ENCODE results near the gene ARHGAP31. TPM values are rescaled to one million over a fixed set of nuclear protein-coding genes. Genes with fewer than 3 reads are reported as not detected.
"Not testable (repeated sequence)": the region's sequence is repeated elsewhere in the genome, so short reads cannot be mapped to it uniquely, and the experiment has no call there.

Gene ARHGAP31
- total RNA-seq, 1 donor from 2014 or later, result 6.3 TPM

GRCh38 chr3:119258915-119259314 lies 35.3 kb upstream of the ARHGAP31 start:
- H3K4me3 Mint-ChIP-seq, result no peak overlapping the region
- H3K4me1 Mint-ChIP-seq, result no peaks in the 10 kb centered on the region
- TF ChIP-seq CTCF (conservative IDR thresholded peaks at IDR 0.05), result no peak
- no peaks in the 10 kb centered on the region for H3K27me3 Mint-ChIP-seq (ENCODE audit: low read depth)
- H3K36me3 Mint-ChIP-seq (ENCODE audit: low read depth), result no peaks in the 10 kb centered on the region
- no peaks in the 10 kb centered on the region for H3K9me3 Mint-ChIP-seq
- no peak for DNase-seq (ENCODE audit: low read depth, low spot score)
- no peak overlapping the region for H3K27ac Mint-ChIP-seq (ENCODE audit: unreplicated experiment)

GRCh38 chr3:119259821-119260220 lies 34.4 kb upstream of the ARHGAP31 start:
- no peak for DNase-seq (ENCODE audit: low read depth, low spot score)
- H3K27ac Mint-ChIP-seq (ENCODE audit: unreplicated experiment), result no peak overlapping the region
- no peaks in the 10 kb centered on the region for H3K36me3 Mint-ChIP-seq (ENCODE audit: low read depth)
- H3K27me3 Mint-ChIP-seq (ENCODE audit: low read depth), result no peaks in the 10 kb centered on the region
- H3K9me3 Mint-ChIP-seq, result no peaks in the 10 kb centered on the region
- no peaks in the 10 kb centered on the region for H3K4me1 Mint-ChIP-seq
- H3K4me3 Mint-ChIP-seq, result no peak overlapping the region
- TF ChIP-seq CTCF (conservative IDR thresholded peaks at IDR 0.05), result no peak

GRCh38 chr3:119261055-119261454 lies 33.1 kb upstream of the ARHGAP31 start:
- no peak overlapping the region for H3K4me3 Mint-ChIP-seq
- H3K4me1 Mint-ChIP-seq, result no peaks in the 10 kb centered on the region
- no peak for DNase-seq (ENCODE audit: low read depth, low spot score)
- no peaks in the 10 kb centered on the region for H3K27me3 Mint-ChIP-seq (ENCODE audit: low read depth)
- H3K36me3 Mint-ChIP-seq (ENCODE audit: low read depth), result no peaks in the 10 kb centered on the region
- no peak overlapping the region for H3K27ac Mint-ChIP-seq (ENCODE audit: unreplicated experiment)
- TF ChIP-seq CTCF (conservative IDR thresholded peaks at IDR 0.05), result no peak
- no peaks in the 10 kb centered on the region for H3K9me3 Mint-ChIP-seq

- Mint-ChIP-seq H3K27ac (ENCODE audit: unreplicated experiment) (peak overlapping the region; percentile 54), H3K9me3 (peaks cover 14% of the 10 kb centered on the region)
- H3K27me3 Mint-ChIP-seq (ENCODE audit: low read depth); DNase-seq (ENCODE audit: low read depth, low spot score); H3K36me3 Mint-ChIP-seq (ENCODE audit: low read depth); H3K4me3 Mint-ChIP-seq; H3K4me1 Mint-ChIP-seq: not testable (repeated sequence)
These were observed 24.0 kb upstream of the ARHGAP31 start for GRCh38 chr3:119270212-119270611.

- Mint-ChIP-seq H3K27ac (ENCODE audit: unreplicated experiment) (no peak overlapping the region), H3K4me3 (no peak overlapping the region), H3K36me3 (ENCODE audit: low read depth) (peaks cover 3% of the 10 kb centered on the region), H3K4me1 (peaks cover 27% of the 10 kb centered on the region), H3K9me3 (peaks cover 6% of the 10 kb centered on the region), H3K27me3 (ENCODE audit: low read depth) (peaks cover 2% of the 10 kb centered on the region)
- TF ChIP-seq CTCF (conservative IDR thresholded peaks at IDR 0.05), result no peak
- DNase-seq (ENCODE audit: low read depth, low spot score), result no peak
These were observed 17.5 kb upstream of the ARHGAP31 start for GRCh38 chr3:119276680-119277079.

- peak; percentile 16 for DNase-seq (ENCODE audit: low read depth, low spot score)
These were observed 15.1 kb upstream of the ARHGAP31 start for GRCh38 chr3:119279101-119279554.

More at GRCh38 chr3:119279101-119279554, 15.1 kb upstream of the ARHGAP31 start:
- TF ChIP-seq CTCF (conservative IDR thresholded peaks at IDR 0.05), result no peak
- peaks cover 19% of the 10 kb centered on the region for H3K36me3 Mint-ChIP-seq (ENCODE audit: low read depth)
- peaks cover 27% of the 10 kb centered on the region for H3K4me1 Mint-ChIP-seq
- H3K9me3 Mint-ChIP-seq, result peaks cover 18% of the 10 kb centered on the region
- H3K4me3 Mint-ChIP-seq, result peak overlapping the region; percentile 11
- H3K27me3 Mint-ChIP-seq (ENCODE audit: low read depth), result no peaks in the 10 kb centered on the region
- peak overlapping the region; percentile 86 for H3K27ac Mint-ChIP-seq (ENCODE audit: unreplicated experiment)
